Effector memory CD4-positive, alpha-beta T cell (primary cell): Measurements from ENCODE around the gene DNAH11.

Experiments
- DNase-seq, 3 donors: peaks; one replicate each; pipeline ENCODE4 v3.0.0-alpha.2; 2020
- H3K27ac ChIP-seq: 2 replicates; pipeline ENCODE4 v1.7.0; 2013; ENCODE audit warnings: mild to moderate bottlenecking, low read length, moderate library complexity; ENCODE audit not compliant: insufficient read depth, poor library complexity, severe bottlenecking
- H3K27me3 ChIP-seq: replicated peaks from 2 replicates; pipeline ENCODE4 v1.7.0; 2013; ENCODE audit warnings: mild to moderate bottlenecking, low read length; ENCODE audit not compliant: insufficient read depth, control insufficient read depth, poor library complexity, severe bottlenecking
- H3K36me3 ChIP-seq: 2 replicates; pipeline ENCODE4 v1.7.0; 2013; ENCODE audit warnings: mild to moderate bottlenecking, low read length, moderate library complexity; ENCODE audit not compliant: control insufficient read depth, insufficient read depth
- H3K4me1 ChIP-seq: 2 replicates; pipeline ENCODE4 v1.7.0; 2013; ENCODE audit warnings: low read length, mild to moderate bottlenecking; ENCODE audit not compliant: control insufficient read depth, insufficient read depth, poor library complexity, severe bottlenecking
- H3K4me3 ChIP-seq: 2 replicates; pipeline ENCODE4 v1.7.0; 2013; ENCODE audit warnings: low read length, low read depth, mild to moderate bottlenecking; ENCODE audit not compliant: insufficient read depth, poor library complexity, severe bottlenecking
- H3K9me3 ChIP-seq: 2 replicates; pipeline ENCODE4 v1.7.0; 2013; ENCODE audit warnings: mild to moderate bottlenecking, low read length, moderate library complexity; ENCODE audit not compliant: control insufficient read depth

DNAH11 gene

GRCh38 chr7:21886396-21886795 is 343.6 kb downstream of the DNAH11 start:
- DNase-seq, result no peak
- no peaks in the 10 kb centered on the region for H3K4me1 ChIP-seq
- H3K36me3 ChIP-seq, result no peaks in the 10 kb centered on the region
- H3K9me3 ChIP-seq, result no peaks in the 10 kb centered on the region
- no peak overlapping the region for H3K27ac ChIP-seq
- H3K4me3 ChIP-seq, result no peak overlapping the region
- no peaks in the 10 kb centered on the region for H3K27me3 ChIP-seq

GRCh38 chr7:21887353-21887752 is 344.5 kb downstream of the DNAH11 start:
- no peaks in the 10 kb centered on the region for H3K9me3 ChIP-seq
- no peak for DNase-seq
- no peaks in the 10 kb centered on the region for H3K36me3 ChIP-seq
- no peak overlapping the region for H3K4me3 ChIP-seq
- no peaks in the 10 kb centered on the region for H3K27me3 ChIP-seq
- H3K4me1 ChIP-seq, result no peaks in the 10 kb centered on the region
- H3K27ac ChIP-seq, result no peak overlapping the region

GRCh38 chr7:21887779-21888178 is 344.9 kb downstream of the DNAH11 start:
- no peaks in the 10 kb centered on the region for H3K27me3 ChIP-seq
- H3K4me3 ChIP-seq, result no peak overlapping the region
- no peak overlapping the region for H3K27ac ChIP-seq
- no peak for DNase-seq
- H3K4me1 ChIP-seq, result no peaks in the 10 kb centered on the region
- no peaks in the 10 kb centered on the region for H3K9me3 ChIP-seq
- H3K36me3 ChIP-seq, result no peaks in the 10 kb centered on the region

- Histone ChIP-seq H3K27me3 (peaks cover 3% of the 10 kb centered on the region), H3K9me3 (no peaks in the 10 kb centered on the region), H3K4me1 (no peaks in the 10 kb centered on the region), H3K4me3 (no peak overlapping the region), H3K36me3 (no peaks in the 10 kb centered on the region), H3K27ac (no peak overlapping the region)
- no peak for DNase-seq
These were observed 348.5 kb downstream of the DNAH11 start for GRCh38 chr7:21891291-21891690.

GRCh38 chr7:21893401-21893800 is 350.6 kb downstream of the DNAH11 start:
- Histone ChIP-seq H3K27ac (no peak overlapping the region), H3K27me3 (peaks cover 3% of the 10 kb centered on the region), H3K9me3 (no peaks in the 10 kb centered on the region), H3K36me3 (no peaks in the 10 kb centered on the region), H3K4me1 (peaks cover 1% of the 10 kb centered on the region), H3K4me3 (no peak overlapping the region)
- DNase-seq, result no peak

- H3K9me3 ChIP-seq, result no peaks in the 10 kb centered on the region
- H3K27me3 ChIP-seq, result peaks cover 3% of the 10 kb centered on the region
- peak in 1 of 3 donors; percentile 2 for DNase-seq
- H3K4me1 ChIP-seq, result peaks cover 5% of the 10 kb centered on the region
- no peak overlapping the region for H3K4me3 ChIP-seq
- H3K27ac ChIP-seq, result no peak overlapping the region
- no peaks in the 10 kb centered on the region for H3K36me3 ChIP-seq
These were observed 355.6 kb downstream of the DNAH11 start for GRCh38 chr7:21898265-21898930.

GRCh38 chr7:21902240-21902639 is 359.4 kb downstream of the DNAH11 start:
- no peaks in the 10 kb centered on the region for H3K27me3 ChIP-seq
- peaks cover 5% of the 10 kb centered on the region for H3K4me1 ChIP-seq
- DNase-seq, result no peak
- H3K4me3 ChIP-seq, result no peak overlapping the region
- H3K27ac ChIP-seq, result no peak overlapping the region
- no peaks in the 10 kb centered on the region for H3K36me3 ChIP-seq
- no peaks in the 10 kb centered on the region for H3K9me3 ChIP-seq

GRCh38 chr7:21903020-21903786 is 360.4 kb downstream of the DNAH11 start:
- Histone ChIP-seq H3K9me3 (no peaks in the 10 kb centered on the region), H3K4me3 (no peak overlapping the region), H3K36me3 (no peaks in the 10 kb centered on the region), H3K27ac (no peak overlapping the region), H3K4me1 (peaks cover 5% of the 10 kb centered on the region), H3K27me3 (no peaks in the 10 kb centered on the region)
- DNase-seq, result no peak

GRCh38 chr7:21908746-21909145 is 365.9 kb downstream of the DNAH11 start:
- Histone ChIP-seq H3K36me3 (no peaks in the 10 kb centered on the region), H3K4me1 (no peaks in the 10 kb centered on the region), H3K27me3 (no peaks in the 10 kb centered on the region), H3K4me3 (no peak overlapping the region), H3K9me3 (no peaks in the 10 kb centered on the region), H3K27ac (no peak overlapping the region)
- DNase-seq, result no peak

GRCh38 chr7:21910253-21910652 is 367.4 kb downstream of the DNAH11 start:
- H3K9me3 ChIP-seq, result no peaks in the 10 kb centered on the region
- H3K4me1 ChIP-seq, result no peaks in the 10 kb centered on the region
- no peaks in the 10 kb centered on the region for H3K36me3 ChIP-seq
- H3K4me3 ChIP-seq, result no peak overlapping the region
- H3K27ac ChIP-seq, result no peak overlapping the region
- no peak for DNase-seq
- no peaks in the 10 kb centered on the region for H3K27me3 ChIP-seq
